ENCODE data around the gene EMID1.
"Not testable (repeated sequence)": the region's sequence is repeated elsewhere in the genome, so short reads cannot be mapped to it uniquely, and the experiment has no call there.

Gene EMID1

DNA sequence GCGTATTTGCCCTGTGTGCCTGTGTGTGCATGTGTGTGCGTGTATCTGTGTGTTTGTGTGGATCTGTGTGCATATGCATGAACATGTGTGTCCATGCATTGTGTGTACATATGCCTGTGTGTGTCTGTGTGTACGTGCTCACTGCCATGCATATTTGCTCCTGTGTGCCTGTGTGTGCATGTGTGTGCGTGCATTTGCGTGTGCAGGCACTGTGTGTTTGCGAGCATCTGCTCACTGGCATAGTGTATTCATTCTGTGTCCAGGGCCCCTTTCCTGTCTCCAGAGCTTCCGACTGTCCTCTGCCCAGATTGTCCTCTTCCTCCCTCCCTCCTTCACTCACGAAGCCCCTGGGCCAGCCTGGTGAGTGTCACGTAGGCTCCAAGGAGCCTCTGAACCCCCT lies 5.8 kb downstream of the EMID1 start:
- no peak for DNase-seq

DNA sequence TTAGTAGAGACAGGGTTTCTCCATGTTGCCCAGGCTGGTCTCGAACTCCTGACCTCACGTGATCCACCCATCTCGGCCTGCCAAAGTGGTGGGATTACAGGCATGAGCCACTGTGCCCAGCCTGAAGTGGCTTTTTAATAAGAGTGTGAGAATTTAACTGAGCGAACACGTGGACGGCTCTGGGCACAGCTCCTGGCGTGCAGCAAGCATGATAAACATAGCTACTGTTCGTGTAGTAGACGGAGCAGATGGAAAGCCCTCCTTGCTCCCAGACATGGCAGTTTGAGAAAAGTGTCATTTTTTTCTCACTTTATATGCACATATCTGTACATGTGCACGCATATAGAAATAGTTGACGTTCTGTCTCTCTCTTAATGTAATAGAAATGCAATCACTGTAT lies 7.0 kb downstream of the EMID1 start:
- DNase-seq = no peak

DNA sequence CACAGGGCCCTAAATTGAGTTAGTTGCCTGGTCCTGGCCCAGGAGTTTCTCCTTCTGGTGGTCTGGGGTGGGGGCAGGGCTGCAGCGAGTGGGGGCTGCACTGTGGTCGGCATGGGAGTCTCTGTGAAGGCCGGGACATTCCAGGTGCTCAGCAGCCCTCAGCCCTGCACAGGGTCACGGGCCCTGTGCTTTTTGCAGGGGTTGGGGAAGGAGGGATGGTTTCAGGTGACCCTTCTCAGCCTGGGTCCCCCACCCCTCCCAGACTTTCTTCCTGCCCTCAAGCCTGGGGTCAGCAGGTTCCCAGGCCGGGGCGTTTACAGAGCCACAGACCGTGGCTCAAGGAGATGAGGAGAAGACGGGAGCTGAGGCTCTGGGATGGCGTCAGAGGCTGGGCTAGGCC lies 7.8 kb downstream of the EMID1 start:
- no peak for DNase-seq

DNA sequence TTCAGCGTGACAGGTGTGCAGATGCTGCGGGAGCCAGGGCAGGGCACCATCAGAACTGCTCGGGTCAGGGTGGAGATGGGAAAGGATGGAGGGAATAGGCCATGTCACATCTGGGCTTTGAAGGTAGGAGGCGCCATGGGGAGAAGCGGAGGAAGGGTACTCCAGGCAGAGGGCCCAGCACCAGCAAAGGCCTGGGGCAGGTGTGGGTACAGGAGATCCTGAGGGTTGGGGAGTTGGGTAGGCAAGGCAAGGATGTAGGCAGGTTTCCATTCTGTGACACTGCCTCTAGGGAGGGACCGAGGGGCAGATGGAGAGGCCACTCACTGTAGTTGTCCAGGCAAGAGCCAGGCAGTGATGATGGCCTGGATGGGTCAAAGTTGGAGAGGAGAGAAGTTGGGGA lies 8.5 kb downstream of the EMID1 start:
- no peak for DNase-seq

DNA sequence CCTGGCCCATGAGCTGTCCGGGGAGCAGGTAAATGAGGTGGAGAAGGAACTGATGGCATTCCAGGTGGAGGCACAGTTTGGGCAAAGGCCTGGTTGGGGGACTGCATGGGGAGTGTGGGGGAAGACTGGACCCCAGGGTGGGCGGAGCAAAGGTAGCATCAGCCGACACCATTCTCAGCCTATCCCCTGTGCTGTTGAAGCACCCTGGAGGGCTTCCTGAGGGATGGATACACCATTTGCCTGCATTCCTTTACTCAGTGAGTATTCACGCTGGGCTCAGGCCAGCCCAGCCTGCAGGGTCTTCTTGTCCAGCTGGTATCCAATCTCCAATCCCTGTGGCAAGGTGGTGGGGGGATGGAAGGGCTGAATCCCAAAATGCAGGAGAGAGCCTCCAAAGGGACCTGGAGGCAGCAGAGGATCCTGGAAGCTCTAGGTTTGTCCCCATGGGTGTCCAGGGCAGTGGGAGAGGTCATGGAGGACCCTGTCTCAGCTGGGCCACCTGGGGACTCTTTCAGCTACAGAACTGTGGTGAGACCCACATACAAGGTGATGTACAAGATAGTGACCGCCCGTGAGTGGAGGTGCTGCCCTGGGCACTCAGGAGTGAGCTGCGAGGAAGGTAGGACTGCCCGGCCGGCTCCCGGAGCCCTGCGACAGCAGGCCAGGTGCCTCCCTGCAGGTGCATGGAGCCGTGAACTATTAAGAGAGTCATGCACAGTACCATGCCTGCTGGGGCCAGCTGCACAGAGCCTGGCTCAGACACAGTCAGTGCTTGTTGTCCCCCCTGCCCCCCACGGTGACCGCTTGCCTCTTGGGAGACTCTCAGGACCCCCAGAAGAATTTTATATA lies 9.5 kb downstream of the EMID1 start:
- no peak for DNase-seq

DNA sequence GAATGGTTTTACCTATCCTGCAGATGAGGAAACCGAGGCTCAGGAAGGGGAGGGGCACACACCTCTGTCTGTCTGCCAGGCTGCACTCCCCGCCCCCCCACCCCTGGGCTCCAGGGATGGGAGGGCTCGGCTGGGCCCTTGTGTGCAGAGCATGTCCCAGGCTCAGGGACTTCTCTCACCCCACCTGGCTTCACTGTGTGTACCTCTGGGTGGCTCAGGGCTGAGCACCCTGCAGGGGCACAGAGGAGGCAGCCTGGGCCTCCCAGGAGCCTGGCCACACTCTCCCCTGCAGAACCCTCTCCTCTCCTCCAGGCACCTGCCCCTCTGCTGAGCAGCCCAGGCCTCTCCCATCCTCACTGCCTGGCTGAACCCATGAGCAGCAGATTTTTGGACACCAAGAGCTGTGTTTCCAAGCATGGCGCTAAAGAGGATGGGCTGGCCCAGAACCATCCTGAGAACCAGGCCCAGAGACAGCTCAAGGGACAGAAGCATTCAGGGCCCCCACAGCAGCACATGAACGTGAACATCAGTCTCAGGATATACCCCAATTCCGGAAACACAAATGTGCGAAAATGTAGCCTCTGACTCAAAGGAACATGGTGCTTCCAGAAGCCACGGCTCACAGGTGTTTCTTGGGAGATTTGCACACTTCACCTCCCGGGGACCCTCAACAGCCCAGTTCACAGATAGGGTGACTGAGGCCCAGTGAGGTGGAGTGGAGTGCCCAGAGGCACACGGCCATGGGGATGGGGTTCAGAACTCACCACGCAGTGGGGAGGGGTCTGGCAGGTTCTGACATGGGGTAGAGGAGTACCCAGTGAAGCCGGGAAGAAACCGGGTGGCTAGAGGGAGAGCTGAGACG lies 10.5 kb downstream of the EMID1 start:
- DNase-seq = no peak

DNA sequence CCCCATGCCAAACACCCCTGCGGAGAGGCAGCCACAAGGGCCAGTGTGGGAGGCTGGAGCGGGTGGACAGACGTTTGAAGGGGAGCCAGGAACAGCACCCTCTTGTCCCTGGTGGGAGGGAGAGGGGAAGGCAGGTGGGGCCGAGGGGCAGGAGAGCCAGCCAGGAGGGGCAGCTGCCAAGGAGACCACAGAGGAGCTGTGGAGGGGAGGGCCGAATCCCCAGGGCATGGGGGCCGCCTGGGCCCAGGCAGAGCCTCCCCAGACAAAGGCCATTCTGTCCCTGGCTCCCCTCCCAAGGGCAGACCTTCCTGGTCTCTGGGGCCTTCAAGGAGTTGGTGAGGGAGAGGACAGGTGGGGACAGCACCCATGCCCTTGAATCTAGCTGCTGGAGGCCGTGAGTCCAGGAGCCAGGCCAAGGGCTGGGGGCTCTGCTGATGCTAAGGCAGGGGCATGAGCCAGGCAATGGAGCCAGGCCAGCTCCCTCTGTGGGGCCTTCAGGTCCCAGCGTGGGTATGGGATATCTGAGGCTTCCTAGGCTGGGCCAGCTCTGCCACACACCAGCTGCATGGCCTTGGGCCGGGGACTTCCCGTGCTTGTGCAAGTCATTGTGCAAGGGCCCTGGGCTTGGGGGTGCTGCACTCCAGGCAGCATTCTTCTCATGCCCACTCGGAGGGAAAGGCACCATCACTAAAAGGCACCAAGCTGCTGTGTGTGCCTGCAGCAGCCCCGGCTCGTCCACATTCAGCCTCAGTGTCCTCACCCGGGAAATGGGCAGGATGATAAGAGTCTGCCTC lies 11.4 kb downstream of the EMID1 start:
- DNase-seq = no peak

DNA sequence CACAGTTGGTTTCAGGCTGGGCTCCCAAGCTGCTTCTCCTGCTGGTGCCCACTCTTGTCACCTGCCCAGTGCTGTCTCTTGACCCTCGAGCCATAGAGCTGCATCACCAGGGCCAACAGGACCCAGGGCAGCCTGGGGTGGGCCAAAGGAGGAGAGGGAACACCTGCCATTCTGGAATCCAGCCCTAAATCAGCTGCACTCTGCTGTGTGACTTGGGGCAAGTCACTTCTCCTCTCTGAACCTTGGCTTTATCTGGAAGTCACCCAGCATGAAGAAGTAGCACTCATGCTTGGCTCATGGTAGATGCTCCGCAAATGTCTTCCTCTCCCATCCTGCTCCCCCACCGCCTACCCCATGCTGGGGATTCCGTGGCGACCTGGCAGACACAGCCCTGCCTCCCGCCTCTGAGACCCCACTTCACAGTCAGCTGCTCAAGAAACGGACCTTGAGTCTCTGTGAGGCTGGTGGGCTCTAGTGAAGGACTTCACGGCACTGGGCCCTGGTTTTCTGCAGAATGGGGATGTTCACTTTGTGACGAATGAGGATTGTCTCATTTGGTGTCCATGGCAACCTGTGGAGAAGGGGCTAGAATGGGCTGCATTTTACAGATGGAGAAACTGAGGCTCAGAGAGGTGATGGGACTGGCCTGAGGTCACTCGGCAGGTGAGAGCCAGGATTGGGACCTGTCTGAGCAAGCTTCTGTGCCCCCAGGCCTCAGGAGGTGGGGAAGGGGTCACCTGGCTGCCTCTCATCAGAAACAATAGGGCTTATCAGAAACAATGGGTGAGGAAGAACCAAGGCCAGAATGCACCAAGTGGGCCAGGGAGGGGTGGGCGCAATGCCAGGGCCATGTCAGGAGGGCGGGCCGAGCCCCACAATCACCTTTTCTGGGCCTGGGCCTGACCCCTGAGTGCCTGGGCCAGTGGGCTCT lies 12.4 kb downstream of the EMID1 start:
- DNase-seq = no peak

DNA sequence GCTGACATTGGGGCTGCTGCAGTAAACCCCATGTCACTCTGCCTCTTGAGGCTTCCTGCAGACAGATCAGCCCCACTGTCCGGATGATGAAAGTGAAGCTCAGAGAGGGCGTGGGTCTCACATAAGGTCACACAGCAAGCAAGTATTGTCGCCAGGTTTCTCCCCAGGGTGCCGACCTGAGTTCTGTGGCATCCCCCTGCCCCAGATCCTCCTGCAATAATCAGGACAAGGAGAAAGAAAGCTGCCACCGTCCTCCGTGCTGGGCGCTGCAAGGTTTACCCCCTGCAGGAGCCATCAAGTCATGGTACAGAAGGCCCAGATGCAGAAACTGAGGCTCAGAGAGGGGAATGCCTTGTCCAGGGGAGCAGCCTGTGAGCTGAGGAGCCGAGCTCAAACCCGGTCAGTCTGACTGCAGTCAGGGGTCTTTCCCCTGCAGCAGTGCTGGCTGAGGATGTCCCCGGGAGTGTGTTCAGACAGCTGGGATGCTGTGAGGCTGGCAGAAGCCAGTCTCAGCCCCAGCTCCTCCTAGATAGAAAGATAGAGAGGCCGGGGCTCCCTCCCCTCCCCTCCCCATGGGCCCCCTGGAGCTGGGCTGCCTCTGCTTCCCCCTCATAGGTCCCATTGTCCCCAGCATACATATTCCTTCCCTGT lies 13.2 kb downstream of the EMID1 start:
- DNase-seq = no peak

DNA sequence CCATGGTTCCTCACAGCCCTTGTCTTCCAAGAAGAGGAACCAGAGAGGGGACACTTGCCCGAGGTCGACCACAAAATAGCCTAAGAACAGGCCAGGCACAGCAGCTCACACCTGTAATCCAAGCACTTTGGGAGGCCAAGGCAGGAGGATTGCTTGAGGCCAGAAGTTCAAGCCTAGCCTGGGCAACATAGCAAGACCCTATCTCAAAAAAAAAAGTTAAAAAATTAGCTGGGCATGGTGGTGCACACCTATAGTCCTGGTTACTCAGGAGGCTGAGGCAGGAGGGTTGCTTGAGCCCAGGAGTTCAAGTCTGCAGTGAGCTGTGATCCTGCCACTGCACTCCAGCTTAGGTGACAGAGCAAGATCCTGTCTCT lies 13.7 kb downstream of the EMID1 start:
- DNase-seq = not testable (repeated sequence)

DNA sequence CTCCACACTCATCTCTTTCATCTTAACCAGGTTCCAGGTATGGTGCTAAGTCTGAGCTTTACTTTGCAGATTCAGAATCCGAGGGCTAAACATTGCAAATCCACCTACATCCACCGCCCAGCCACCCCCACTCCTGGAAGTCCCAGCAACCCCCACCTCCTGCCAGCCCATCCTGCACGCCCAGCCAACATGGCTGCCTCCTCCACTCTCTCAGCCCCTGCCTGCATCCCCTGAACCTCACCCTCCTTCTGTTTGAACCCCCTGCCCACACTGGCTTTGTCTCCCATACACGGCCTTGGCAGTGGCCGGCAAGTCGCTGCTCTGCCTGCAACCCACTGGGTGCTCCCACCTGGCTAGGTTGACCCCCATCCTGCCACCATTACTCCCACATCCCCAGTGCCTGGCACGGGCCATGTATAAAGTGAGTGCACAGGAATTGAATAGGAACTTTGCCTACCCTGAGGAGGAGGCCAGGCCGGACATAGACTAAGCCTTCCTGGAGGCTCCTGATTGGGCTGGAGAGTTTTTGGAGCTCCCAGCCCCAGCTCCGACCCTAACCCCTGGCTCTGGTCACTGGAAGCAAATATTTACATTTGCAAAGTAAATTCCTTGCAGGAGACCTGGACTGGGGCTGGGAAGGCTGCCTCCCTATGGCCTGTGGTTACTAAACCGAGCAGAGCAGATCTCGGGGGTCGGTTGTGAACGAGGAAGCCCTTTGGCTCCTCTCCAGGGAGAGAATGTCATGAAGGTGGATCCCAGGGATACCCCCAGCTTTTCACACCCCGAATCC lies 14.4 kb downstream of the EMID1 start:
- DNase-seq = no peak

DNA sequence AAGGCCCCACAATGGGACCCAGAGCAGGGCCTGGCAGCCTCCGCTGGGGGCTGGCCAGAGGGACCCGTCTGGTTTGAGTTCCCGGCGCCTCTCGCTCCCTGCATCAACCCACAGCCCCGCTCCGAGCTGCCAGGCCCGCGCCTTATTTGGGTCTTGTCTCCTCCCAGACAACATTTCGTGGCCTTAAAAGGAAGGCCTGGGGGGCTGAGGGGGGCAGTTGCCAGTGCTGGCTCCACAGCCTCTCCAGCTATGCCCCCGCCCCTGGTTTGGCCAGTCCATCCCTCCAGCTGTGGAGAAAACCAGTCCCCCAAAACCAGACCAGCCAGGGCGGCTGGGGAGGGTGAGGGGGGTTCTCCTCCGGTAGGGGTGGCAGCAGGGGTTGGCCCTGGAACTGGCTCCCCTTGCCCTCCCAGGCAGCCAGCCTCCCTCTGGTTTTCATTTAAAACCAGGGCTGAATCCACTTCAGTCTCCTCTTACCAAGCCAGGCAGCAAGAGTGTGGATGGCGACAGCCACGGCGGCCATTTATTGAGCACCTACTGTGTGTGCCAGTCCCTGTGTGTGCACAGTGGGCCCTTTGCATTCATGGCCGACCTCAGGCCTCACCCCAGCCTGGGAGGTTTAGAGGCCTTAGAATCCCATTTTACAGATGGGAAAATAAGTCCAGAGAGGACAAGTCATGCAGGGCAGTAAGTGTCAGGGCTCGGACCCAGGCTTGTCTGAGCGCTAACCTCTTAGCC lies 18.6 kb downstream of the EMID1 start:
- DNase-seq = no peak

DNA sequence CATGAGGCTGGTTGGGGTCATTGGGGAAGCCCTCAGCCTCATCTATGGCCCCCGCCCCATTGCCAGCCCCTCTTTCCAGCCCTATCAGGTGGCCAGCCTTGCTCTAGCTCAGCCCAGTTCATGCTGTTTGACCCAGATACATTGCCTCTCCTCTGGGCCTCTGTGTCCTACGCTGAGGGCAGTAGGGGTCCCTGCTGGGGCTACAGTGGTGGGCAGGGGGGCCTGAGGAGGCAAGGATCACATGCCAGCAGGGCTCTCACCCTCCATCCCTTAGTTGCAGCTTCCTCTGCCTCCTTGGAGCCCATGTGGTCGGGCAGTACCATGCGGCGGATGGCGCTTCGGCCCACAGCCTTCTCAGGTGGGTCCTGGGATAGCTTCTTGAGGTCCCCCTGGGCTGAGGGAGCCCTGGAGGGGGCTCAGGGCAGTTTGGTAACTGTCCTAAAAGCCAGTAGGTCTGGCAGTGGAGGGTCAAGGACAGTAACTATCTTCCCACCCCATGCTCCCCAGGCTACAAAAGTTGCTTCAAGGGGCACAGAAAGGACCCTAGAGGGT lies 19.2 kb downstream of the EMID1 start:
- no peak for DNase-seq

DNA sequence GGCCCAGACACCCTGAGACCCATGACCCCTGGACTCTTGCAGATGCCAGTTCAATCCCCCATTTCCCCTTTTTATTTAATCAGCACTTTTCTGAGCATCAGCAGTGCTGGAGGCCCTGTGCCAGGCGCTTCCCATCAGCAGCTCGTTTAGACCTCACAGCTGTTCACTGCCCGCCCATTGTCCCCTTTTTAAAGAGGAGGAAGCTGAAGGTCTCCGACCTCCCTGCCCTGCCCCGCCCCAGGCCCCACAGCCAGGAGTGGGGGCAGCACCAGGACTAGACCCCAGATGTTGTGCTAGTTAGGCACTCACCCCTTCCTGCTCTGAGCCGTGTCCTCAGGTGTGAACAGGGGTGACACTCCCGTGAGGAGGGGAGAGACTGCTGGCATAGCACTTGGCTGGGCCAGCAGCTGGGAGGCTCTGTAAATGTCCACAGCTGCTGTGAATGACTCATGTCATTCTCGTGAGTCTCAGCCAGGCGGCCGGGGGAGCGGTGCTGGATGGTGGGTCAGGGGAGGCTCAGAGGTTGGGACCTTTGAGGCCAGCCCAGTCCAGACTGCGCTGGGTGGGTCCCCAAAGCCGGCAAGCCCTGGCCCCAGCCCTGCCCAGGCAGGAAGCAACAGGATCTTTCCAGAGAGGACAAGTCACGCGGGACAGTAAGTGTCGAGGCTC lies 19.9 kb downstream of the EMID1 start:
- no peak for DNase-seq

DNA sequence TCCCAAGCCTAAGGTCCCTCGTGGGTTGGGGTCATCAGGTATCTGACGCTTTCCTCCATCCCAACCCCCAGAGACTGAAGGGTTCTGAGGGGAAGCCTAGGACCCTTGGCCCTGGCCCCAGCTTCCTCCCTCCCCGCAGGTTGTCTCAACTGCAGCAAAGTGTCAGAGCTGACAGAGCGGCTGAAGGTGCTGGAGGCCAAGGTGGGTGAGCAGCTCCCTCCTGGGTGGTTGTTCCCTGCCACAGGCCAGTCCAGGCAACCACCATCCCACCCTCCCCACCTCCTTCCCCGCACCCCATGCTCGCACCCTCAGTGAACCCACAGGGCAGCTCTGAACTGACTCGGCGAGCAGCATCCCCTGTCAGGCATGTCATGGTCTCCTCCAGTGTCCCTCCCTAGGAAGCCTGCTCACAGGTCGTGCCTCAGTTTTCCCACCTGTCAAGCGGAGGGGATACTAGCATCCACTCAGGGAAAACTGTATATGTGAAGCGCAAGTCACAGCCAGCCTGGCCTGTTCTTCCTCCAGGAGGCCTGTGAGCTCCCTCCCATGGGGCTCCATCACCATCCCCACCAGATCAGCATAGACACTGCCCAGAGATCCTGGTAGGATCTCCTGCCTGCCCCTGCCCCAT lies 20.8 kb downstream of the EMID1 start:
- DNase-seq = no peak

DNA sequence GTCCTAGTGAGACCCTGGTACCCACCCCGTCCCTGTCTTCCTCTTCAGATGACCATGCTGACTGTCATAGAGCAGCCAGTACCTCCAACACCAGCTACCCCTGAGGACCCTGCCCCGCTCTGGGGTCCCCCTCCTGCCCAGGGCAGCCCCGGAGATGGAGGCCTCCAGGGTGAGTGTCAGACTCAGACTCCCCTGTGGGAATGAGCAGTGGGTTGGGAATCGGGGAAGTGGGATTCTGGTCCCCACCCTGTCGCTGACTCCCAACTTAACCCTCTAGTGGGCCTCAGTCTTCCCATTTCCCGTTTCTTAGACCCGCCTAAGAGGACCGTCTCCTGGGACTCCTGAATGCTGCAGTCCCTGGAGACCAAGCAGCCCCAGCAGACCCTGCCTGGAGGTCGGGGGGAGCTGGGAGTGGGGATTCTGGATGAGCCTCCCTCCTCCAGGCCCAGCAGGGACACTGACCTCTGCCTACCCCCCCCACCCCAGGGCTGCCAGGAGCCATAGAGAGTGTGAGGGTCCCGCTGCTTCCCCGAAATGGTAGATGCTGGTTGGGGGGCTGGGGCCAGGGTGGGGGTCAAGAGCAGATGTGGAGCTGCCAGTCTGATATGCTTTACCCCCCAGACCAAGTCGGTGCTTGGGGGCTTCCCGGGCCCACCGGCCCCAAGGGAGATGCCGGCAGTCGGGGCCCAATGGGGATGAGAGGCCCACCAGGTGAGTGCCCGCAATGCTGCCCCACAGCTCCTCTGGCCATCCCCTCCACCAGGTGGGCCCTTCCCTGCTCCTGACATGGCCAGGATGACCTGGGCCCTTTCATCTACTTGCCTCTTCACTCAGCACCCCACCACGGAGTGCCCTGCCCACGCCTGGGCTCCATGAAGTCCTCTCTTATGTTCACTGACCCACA lies 25.5 kb downstream of the EMID1 start:
- no peak for DNase-seq

Data from NCI-H1436 treated with DMSO at 0.1 percent for 48 hours (cell line).